Lower leg skin (tissue), 3 donors: Measurements from ENCODE around the gene FAM174C.

Source experiments
- CTCF ChIP-seq, 3 donors: fragments of 450-650 bp; IDR thresholded peaks; one replicate each; pipeline ENCODE4 v1.5.1; 2016; ENCODE audit warnings: antibody characterized with exemption in 3 of 3, mild to moderate bottlenecking in 3 of 3, moderate library complexity in 2 of 3
- POLR2A ChIP-seq, 2 donors: fragments of 450-650 bp; IDR thresholded peaks; one replicate each; pipeline ENCODE4 v1.6.1; 2016 to 2017; ENCODE audit warnings: antibody characterized with exemption in 2 of 2, mild to moderate bottlenecking in 1 of 2, moderate library complexity in 1 of 2

- TF ChIP-seq CTCF (IDR thresholded peaks at IDR 0.05) (no peak), POLR2A (IDR thresholded peaks at IDR 0.05) (no peak)
These were observed 49.2 kb upstream of the FAM174C start for GRCh38 chr19:1226227-1226518.
